Hematopoietic multipotent progenitor cell treated with erythropoietin and hydrocortisone succinate and interleukin-3 and kit ligand, for 6 days (in vitro differentiated cells): Measurements from ENCODE around the gene TP53AIP1.

Experiments
- DNase-seq: peaks from one replicate; pipeline ENCODE4 v3.0.0-alpha.2; 2015

The TP53AIP1 gene

DNA sequence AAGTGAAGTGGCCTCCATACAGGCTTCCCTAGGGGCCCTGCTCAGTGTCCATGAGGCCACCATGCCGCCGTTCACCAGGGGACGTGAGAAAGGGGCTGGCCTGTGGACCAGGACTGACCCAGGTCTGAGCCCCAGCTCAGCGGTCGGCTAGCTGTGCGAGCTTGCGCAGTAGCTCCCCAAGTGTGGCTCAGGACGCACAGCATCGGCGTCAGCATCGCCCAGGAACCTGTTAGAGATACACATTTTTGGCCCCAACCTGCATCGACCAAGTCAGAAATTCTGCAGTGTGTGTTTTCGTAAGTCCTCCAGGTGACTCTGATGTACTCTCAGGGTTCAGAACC is 429 bp downstream of the TP53AIP1 start:
- DNase-seq = no peak

DNA sequence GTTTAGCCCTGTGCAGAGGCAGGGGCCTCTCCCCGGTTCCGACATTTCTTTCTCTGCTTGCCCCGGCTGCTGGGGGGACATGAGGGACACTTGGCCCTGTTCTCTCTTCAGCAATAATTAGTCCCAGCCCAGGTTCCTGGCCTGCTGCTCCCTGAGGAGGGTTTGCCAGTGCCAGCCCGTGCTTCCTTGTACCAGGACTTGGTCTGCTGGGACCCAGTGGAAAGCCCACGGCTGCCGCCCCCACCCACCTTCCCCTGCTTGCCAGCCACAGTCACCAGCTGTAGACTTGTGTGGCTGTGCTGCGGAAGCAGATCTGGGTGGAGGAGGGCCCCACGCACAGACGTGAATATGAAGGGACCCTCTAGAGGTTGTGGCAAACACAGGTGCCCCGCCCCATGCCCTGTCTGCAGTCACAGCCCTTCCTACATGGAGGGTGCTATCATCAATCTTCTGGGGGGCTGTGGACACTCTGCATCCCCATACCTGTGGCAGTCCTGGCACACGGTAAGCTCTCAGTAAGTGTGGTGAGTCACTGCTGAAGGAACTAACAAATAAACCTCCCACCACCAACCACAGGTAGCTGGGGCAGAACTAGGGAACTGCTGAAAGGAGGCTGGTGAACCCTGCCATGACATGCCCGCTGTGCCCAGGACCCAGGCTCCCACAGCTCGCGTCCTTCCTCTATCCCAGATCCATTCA is 949 bp downstream of the TP53AIP1 start:
- no peak for DNase-seq

DNA sequence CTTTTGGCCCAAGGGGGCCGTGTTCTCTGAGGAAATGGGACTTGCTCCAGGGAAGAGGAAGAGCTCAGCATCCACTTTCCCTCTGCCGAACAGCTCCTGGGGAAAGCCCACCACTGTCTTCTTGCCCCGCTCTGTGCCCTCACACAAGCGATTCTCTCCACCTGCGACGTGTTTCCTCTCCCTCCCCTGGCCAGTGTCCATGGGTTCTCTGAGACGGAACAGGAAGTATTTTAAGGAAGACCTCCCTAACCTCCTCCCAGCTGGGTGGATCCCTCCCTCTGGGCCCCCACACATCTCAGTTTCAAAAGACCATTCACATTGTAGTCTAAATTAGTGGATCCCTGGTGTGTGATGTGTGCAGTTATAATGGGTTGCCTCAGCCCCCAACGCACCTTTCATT is 1.6 kb downstream of the TP53AIP1 start:
- no peak for DNase-seq

DNA sequence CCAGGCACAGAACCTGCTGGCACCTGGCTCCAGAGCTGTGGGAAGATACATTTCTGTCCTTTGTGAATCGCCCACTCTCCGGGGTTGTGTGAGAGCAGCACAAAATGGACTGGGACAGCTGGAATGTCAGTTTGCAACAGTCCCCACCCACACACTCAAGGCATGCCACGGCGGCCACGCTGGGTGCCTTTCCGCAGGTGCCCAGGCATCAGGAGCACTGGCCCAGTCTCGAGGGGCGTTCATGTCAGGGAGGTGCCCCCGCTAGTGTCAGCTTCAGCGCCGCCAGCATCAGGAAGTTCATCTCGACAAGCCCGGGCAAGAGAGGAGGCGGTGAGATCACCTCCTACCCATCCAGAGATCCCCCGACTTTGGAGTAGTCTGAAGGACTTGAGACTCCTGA is 2.1 kb downstream of the TP53AIP1 start:
- no peak for DNase-seq

DNA sequence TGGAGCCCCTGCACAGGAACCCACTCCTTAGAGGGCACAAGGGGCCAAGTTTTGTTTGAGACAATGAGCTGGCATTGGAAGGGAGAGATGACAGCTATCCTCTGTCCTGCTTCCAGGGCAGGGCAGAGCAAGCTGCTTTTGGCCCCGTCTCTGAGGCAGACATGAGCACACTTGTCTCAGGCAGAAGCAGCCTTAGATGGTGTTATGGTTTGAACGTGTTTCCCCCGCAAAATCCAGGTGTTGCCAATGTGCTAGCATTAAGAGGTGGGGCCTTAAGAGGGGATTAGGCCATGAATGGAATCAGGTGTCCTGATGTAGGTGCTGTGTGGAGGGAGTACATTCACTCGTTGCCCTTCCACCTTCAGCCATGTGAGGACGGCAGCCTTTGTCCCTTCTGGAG is 2.5 kb downstream of the TP53AIP1 start:
- DNase-seq = no peak

DNA sequence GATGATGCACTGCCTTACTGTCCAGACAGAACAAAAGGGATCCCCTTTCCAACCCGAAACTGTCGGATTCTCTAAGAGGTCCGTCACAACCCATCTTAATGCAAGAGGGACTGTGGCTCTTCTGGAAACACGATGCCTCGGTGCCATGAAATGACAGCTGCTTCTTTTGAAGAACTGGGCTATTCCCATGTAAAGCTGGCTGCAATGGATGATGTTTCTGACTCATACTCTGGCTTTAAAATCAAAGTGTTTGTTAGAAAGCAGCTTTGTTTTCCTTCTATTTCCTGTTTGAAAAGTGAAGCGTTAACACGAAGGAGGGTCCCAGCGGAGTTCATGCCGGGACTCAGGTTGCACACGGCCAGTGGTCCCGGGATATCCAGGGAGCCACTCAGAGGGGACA is 3.1 kb downstream of the TP53AIP1 start:
- no peak for DNase-seq

DNA sequence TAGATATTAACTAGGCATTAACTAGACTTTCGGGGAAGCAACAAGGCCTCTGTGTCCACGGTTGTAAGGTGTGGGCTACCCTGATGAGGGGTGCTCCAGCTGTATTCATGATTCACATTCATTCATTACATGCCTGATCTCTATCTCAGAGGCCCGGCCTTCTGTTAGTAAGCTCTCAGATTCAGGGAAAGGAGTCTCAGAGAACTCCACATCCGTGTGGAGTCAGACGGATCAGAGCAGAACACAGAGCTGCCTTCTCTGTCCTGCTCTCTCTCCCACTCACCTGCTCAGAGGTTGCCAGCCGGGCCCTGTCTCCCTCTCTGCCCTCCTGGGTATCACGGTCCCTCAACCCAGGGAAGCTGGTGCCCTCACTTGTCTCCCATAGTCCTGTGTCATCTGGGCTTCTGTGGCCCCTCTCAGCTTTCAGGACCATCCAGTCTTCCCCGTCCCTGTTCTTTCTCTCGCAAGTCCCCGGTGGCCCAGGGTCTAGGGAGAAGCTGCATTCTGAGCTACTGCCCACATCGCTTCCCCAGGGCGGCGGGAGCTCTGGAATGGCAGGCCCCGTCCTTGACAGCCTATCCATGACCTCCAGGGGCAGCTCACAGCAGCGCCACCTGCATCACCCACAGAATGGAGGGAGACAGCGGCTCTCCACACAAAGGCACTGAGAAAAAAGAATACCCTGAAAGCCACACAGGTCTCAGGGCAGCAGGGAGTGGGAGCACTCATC is 4.3 kb downstream of the TP53AIP1 start:
- no peak for DNase-seq

DNA sequence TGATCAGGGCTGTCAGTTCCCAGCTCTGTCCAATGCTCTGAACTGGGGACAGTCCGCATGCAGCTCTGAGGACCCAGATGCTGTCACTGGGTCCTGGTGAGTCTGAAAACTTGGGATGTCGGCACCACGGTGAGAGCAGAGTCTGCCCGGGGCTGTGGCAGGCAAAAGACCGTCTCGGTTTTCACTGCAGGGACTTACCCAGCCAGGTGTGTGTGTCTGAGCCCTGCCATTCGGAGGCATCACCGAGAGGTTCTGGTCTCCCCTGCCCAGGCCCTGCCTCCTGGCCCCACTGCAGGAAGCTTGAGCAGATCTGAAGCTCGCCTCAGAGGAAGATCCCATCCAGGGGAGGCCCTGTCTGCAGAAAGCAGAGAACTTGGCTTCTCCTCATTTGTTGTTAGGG is 5.2 kb downstream of the TP53AIP1 start:
- no peak for DNase-seq

DNA sequence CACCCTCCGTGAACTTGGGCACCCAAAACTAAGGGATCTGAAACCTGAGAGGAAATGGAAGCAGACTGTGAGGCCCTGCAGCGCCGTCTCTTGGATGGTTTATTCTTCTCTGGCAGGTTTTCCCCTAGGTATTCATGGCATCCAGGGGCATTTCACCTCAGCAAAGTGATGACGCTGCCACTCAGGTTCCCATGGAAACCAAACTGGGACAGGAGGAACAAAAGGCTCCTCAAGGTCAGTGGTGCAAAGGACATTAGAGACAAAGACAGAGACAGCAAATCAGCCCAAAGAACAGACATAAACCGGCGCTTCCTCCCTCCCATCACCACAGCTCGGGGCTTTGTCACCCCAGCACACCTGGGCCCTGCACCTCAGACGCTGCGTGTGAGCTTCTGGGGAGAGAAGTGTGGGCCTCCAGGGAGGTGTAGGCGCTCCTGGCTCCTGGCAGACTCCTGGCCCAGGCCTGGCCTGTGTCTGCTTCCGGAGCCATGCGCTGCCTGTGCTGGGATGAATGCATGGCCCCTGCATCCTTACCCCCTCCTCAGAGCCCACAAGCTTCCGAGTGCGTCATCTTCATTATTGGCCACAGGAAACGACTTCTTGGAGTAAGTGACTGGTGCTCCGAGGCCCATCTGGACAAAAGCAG is 5.9 kb downstream of the TP53AIP1 start:
- no peak for DNase-seq

DNA sequence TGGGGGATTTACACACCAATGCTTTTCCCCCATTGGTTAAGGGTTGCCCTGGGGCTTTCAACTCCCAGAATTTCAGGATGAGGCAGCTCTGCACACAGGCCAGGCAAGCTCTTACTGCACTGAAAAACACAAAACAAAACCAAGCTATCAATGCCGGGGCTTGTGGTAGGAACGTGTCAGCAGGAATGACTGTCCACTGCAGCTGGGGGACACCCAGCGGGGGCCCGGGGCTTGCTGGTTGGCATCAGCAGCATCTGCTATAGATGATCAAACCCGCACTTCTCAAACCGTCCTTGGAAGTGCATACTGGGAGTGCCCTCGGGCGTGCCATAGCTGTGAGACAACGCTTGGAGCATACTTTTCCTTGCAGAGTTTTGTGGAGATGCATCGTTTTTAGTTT is 7.7 kb downstream of the TP53AIP1 start:
- DNase-seq = no peak

DNA sequence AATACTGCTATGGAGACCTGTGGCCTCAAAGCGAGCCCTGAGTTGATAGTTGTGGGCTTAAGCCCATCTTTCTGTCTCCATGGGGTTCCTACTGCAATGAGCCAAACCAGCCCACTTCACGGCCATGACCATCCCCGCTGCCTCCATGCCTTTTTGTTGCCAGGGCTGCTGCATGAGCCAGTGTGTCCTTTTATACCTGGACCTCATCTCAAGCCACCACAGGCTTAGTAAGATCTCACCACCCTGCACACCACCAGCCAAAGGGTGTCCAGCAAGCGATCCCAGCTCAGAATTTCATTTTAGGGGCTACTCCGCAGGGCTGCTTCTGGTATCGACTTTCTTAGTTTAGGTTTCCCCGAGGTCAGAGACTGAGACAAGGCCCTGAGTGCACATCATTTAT is 8.3 kb downstream of the TP53AIP1 start:
- DNase-seq = no peak

DNA sequence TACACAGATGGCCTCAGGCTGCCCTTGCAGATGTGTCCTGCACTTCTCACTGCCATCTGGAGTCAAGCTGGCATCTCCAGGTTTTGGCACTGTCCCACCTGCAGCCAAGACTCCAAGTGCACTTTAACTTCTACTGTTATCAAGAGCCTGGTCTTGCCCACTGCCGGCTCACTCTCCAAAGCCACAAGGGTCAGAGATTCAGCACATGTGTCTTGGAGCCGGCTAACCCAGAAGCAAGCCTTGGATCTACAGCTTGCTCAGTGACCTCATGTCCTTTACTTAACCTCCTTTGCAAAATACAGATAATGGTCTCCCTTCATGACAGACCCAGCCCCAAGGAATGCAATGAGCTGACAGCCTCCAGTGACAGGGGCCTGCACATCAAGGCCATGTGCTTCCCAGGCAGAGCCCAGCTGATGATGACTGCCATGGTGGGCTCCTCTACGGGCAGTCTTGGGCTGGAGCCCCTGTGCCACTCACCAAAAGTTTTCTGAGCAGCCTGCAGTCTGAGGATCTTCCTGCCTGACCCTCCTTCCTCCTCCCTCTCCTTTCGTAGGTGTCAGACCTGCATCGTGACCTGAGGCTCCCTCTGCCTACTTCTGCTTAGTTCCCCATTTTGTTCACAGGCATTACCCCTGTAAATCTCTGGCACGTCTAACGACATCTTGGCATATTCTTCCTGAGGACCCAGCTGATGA is 9.0 kb downstream of the TP53AIP1 start:
- no peak for DNase-seq

DNA sequence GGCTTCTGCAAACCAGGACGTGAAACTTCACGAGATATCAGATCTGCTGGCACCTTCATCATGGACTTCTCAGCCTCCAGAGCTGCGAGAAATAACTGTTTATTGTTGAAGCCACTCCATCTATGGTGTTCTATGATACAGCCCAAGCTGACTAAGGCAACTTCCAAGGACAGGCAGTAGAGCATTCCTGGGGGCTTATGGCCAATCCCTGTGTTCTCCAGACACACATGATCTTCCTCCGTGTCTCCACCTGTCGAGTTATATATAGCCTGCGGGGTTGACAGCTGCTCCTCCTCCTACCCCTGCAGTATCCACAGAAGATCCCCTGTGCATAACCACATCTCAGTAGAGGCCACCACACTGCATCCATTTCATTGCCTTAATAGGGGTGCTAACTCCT is 11.0 kb downstream of the TP53AIP1 start:
- no peak for DNase-seq

DNA sequence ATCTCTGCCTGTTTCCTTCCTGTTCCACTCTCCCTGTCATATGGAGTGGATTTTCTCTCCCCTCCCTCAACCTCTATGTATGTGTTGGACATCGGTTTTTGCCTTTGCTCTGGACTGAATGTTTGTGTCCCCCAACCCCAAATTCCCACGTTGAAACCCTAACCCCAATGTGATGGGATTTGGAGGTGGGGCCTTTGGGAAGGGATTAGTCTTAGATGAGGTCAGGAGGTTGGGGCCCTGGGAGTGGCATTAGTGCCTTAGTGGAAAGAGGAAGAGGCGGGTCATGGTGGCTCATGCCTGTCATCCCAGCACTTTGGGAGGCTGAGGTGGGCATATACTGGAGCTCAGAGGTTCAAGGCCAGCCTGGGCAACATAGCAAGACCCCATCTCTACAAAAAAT is 11.6 kb downstream of the TP53AIP1 start:
- no peak for DNase-seq

DNA sequence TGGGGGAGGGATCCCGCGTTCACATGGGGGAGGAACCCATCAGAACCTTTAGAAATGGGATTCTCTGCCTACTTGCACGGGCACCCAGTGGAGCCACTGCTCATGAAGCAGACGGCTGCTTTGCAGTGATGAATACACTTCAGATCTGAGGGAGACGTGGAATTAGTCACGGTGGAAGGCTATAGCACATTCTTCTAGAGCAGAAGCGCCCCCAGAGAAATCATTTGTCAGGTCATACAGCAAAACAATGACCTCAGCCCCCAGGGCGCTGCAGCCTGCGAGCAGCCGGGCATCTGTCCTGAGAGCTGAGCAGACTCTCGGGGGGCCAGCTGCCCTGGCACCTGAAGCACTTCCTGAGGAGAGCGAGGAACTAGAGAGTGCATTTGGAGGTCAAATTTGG is 12.7 kb downstream of the TP53AIP1 start:
- no peak for DNase-seq

DNA sequence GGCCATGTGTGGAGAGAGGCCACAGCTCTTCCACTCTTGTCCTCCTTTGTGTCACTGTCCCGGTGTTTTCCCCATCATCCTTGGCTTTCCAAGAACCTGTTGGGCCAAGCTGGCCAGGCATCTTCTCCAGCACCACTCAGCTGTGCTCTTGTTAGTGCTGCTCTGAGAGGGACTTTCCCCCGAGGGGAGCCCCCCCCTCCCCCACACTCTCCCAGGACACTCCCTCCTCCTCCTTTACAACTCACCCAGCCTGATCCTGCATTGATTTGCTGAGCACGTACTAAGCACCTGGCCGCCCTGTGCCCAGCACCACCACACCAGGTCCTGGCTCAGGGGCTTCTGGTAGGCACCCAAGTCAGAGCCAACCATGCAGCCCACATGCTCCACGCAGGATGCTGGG is 13.2 kb downstream of the TP53AIP1 start:
- no peak for DNase-seq

DNA sequence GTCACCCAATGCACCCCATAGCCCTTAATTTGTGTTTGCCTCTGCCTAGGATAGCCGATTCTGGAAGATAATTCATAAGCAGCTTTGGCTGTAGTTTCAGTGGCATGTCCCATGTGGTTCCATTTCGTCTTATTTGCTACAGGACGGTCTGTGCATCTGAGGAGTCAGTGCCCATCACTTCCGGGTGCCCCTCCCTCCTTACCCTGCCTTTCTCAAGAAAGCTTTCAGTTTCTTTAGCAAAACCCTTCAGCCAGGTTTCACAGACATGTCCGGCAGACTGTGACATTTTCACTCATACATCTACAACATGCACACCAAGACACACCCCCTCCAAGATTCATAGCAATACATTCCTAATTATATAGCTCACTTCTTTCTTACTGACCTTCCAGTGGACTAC is 14.3 kb downstream of the TP53AIP1 start:
- DNase-seq = no peak

DNA sequence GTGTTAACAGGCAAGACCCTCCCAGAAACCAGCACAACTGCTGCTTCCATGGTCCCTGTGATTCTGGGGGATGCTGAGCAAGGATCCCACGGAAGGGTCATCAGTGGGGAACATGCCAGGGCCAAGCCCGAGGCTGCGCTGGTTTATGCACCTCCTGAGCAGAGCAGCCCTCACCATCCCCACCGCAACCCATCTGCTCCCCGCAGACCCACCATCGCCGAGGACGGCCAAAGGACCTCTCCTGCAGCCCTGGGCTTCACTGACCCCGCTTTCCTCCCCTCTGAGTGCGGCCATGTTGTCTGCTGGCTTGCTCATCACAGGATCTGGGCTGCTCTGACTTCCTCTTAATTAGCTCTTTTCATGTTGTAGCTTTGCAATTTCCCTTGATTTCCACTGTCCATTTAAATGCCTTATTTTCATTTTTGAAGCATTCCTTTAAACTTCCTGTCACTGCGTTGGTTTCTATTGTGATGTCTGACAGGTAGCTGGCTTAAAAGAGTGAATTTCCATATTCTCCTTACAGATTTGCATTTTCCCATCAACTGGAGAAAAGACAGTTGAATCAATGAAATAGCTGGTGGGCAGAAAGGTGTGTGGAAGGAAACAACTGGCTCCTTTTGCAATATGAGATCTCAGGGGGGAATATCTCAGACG is 14.9 kb downstream of the TP53AIP1 start:
- no peak for DNase-seq

DNA sequence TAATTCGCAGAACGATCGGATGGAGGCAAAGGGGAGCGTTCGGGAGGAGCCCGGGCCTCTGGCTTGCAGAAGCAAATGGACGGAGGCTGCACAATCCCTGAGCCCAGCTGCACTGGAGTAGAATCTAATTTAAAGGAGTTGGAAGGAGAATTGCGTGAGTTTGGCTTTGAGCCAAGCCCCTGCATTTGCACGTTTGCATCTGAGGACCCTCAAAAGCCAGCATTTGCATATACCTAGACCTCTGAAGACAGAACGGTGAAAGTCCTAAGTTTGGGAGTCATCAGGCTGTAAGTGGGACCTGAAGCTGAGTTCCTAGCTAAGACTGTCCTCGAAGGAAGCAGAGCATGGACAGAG is 15.6 kb downstream of the TP53AIP1 start:
- DNase-seq = no peak

DNA sequence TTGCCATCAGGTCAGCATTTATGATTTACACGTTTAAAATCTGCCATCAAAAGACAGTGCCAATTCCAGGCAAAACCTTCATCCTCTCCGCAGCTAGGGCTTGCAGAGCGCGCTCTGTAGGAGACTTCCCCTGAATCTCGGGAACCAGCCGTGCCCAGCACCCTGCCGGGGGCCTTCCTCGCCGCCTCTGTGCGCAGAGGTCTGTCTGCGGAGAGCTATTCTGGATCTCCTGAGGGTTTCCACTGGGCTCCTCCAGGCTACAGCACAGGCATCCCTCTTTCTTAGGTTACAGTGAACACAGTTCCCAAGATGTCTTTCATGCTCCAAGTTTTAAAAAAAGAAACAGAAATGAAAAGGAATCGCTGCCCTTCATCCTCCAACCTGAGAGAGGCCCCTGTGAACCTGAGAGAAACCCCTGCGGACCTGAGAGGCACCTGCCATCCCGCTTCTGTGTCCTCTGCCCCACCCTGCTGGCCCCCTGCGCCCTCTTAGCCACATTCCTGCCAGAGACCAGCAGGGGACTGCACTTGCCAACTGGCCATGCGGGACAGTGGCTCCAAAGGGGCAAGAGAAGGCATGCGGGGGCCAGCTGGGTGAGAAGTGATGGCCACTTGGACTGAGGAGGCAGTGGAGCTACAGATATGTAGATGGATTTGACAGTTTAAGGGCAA is 16.1 kb downstream of the TP53AIP1 start:
- DNase-seq = no peak

DNA sequence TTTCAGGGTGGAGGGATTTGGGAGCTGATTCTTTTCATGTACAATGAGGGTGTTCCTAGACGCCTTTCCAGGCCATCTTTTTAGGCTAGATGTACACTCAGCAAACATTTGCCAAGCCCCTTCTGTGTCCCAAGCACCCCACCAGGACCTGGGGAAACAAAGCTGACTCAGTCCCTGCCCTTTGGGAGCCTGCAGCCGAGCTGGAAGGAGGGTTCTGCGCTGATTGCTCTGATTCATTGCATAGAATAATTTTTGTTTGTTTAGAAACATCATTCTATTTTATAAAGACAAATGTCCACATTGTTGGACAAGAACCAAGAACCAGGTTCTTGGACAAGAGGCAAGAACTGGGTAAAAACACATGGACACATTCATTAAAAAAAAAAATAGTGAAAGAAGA is 16.7 kb downstream of the TP53AIP1 start:
- DNase-seq = no peak

DNA sequence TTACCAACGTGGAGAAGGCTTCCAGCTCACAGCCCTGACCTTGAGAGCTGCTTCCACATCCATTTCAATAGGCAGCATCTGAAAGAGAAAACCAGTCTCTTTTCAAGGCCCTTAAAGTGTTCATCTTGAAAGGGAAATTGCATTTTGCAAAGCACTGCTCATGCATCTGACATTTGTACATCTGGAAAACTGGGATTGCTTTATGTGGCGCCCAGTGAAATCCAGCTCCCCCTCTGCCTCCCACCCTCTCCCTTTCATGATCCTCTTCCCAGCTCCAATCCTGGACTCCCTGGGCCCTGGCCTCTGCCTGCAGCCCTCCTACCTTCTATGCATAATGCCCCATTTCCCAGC is 17.4 kb downstream of the TP53AIP1 start:
- DNase-seq = no peak
